HG03460 (cell line): ENCODE data around the gene CST7.
"Not testable (repeated sequence)": the region's sequence is repeated elsewhere in the genome, so short reads cannot be mapped to it uniquely, and the experiment has no call there.

Experiments used
- ATAC-seq: cut with Tn5 transposase; IDR thresholded peaks from one replicate; pipeline ENCODE4 v1.9.1; 2021; ENCODE audit not compliant: unreplicated experiment

CST7 gene

GRCh38 chr20:24948939-24949679 is at the start of gene CST7:
Gene CST7, plus strand, starts transcription at chr20:24949269. Its CDS starts 237 bp downstream, at chr20:24949506.
- no peak for ATAC-seq

GRCh38 chr20:24906806-24907205 is 42.3 kb upstream of the CST7 start:
- no peak for ATAC-seq

GRCh38 chr20:24908642-24909041 is 40.4 kb upstream of the CST7 start:
- ATAC-seq = no peak

- ATAC-seq = no peak
Measured at GRCh38 chr20:24909086-24909780, 39.8 kb upstream of the CST7 start.

DNA sequence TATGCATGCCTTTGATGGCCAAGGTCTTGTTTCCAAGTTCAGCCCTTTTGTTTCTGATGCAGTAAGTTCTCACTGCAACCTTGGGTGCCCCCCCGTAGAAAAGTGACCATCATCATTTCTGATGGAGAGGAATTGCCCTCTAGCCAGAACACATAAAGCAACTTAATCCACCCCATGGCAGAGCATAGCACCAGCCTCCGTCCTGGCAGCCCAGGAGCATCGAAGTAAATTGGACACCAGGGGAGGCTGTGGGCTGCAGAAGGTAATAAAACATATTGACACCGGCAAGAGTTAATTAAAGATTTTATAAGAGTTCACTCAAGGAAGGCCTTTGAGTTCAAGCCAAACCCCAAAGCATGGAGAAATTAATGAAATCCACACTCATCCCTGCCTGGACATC is 39.2 kb upstream of the CST7 start:
- ATAC-seq = no peak

DNA sequence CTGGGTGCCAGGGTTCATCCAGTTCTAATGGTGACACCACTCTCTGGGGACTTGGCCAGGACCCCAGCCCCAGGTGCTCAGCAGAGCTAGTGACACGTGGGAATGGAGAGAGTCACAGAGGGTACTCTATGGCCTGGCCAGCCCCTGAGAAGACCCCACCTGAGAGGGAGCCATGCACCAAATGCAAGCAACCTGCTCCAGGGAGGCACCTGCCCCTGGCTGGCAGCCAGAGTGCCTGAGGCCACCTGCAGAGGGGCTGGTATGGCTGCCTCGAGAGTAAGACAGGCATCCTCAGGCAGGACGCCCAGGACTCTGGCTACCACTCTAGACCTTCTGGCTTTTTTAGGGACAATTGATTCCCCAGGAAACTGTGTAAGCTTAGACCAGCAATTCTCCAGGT is 38.6 kb upstream of the CST7 start:
- no peak for ATAC-seq

DNA sequence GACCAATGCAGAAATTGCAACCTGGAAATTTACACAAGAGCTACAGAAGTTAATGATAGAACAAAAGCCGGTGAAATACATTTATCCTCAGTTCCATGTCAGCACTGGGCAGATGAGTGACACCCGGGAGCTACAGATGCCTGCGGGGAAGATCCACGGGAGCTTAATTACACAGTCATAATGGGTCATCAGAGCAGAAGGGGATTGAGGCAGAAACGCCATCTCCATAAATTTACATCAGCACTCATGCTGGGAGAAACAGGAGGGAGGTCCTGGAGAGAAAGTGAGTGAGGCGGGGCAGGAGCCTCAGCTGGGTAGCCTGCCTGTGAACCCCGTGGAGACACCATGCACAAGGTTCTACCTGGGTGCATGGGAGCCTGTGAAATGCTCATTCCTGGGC is 37.6 kb upstream of the CST7 start:
- no peak for ATAC-seq

DNA sequence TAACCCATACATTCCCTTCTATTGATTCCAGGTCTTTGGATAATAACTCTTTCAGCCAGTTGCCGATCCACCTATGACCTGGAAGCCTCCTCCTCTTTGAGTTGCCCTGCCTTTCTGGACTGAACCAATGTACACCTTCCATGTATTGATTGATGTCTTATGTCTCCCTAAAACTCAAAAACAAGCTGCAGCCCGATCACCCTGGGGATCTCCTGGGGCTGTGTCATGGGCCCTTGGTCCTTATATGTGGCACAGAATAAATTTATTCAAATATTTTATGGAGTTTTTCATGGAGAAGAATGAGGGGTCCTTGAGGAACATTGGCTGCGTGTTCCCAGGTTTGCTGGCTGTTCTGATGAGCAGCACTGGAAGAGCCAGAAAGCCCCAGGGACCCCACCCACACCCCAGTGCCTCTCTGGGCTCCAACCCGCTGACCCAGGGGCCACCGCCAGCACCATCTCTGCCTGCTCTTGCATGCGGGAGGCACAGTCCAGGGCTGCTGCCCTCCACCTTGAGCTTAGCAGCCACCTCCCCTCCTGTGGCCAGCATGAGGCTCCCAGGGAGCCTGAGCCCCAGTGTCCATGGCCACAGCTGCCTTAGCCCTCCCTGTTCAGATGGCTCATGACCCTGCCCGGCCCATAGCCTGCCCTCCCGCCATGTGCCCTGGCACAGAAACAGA is 36.5 kb upstream of the CST7 start:
- ATAC-seq = no peak

GRCh38 chr20:24913076-24913628 is 35.9 kb upstream of the CST7 start:
- ATAC-seq = no peak

DNA sequence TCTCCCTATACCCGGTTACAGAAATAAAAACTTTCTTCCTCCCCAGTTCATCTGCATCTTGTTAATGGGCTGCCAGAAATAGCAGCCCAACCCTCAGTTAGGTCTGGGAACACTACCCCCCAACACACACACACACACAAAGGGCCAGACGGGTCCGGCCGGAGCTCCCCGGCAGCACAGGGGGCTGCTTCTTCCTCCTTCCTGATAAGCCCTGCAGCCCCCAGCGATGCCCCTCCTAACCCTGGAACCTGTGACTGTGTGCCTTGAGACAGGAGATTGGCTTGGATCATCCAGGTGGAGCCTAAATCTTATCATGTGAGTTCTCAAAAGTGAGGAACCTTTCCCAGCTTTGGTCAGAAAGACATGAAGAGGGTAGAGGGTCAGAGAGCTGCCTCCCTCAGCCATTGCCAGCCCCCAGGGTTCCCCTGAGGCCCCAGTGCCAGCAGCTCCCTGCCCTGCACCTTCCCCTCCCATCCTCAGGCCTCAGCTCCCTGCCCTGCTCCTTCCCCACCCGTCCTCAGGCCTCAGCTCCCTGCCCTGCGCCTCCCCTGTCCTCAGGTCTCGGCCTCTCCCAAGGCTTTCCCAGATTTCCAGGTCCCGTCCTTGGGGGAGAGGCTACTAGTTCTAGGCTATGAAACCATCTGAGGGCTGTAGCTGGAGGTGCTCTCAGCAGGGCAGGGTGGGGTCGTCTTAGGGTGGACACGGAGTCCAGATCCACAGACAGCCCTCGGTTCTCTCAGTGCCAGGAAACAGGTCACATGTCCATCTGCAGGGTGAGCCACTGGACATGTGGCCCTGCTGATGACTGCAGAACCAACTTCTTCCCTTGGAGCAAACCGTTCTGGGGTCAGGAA is 34.5 kb upstream of the CST7 start:
- ATAC-seq = no peak

GRCh38 chr20:24915440-24915839 is 33.6 kb upstream of the CST7 start:
- ATAC-seq = no peak

DNA sequence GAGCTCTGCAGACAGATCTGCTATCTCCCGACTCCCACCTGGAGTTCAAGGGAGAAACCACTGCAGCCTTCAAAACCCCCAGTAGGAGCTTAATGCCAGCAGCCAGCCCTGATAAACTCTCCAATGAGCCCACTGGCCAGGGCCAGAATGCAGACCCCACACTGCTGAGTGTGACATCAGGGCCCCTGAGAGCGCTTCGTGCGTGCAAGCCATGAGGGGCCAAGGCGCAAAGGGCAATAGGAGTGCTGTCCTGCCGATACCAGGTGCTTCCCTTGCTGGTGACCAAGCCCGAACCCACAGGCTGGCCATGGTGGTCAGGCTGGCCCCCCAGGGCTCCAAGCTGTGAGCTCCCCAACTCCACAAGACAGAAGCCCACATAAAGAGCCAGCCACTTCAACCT is 33.2 kb upstream of the CST7 start:
- ATAC-seq = no peak

- ATAC-seq = no peak
Measured at GRCh38 chr20:24916412-24916811, 32.7 kb upstream of the CST7 start.

- ATAC-seq = no peak
Measured at GRCh38 chr20:24917056-24917455, 32.0 kb upstream of the CST7 start.

DNA sequence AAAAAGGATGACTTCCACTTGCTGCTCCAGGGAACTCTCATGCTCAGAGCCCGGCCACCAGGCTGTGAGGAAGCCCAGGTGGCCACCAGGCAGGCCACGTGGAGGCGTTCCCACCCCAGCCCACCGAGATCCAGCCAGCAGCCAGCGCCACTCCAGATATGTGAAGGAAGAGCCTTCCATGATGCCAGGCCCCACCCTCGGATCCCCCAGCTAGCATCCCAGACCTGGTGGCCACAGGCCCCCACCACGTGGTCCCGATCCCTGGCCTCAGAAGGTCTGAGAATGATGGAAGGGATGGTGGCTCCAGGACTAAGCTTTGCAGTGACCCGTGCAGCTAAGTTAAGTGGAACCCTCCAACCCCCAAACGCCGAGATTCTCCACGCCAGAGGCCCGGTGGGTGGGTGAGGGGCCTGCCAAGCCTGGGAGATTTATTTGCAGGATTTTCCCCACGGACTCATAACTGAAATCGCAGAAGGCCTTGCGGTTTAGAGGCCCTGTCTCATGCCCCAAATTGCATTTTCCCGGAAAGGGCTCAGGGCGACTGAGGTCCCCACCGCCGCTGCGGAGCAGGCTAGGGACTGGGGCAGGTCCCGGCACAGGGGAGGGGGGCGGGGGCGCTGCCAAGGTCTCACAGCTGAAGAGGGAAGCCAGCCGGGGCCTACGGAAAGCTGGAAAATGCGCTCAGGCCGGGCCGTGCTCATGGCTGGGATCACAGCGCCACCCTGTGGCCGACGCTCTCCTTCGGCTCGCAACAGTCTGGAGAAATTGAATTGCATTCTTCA is 31.1 kb upstream of the CST7 start:
- peak; percentile 83 for ATAC-seq

DNA sequence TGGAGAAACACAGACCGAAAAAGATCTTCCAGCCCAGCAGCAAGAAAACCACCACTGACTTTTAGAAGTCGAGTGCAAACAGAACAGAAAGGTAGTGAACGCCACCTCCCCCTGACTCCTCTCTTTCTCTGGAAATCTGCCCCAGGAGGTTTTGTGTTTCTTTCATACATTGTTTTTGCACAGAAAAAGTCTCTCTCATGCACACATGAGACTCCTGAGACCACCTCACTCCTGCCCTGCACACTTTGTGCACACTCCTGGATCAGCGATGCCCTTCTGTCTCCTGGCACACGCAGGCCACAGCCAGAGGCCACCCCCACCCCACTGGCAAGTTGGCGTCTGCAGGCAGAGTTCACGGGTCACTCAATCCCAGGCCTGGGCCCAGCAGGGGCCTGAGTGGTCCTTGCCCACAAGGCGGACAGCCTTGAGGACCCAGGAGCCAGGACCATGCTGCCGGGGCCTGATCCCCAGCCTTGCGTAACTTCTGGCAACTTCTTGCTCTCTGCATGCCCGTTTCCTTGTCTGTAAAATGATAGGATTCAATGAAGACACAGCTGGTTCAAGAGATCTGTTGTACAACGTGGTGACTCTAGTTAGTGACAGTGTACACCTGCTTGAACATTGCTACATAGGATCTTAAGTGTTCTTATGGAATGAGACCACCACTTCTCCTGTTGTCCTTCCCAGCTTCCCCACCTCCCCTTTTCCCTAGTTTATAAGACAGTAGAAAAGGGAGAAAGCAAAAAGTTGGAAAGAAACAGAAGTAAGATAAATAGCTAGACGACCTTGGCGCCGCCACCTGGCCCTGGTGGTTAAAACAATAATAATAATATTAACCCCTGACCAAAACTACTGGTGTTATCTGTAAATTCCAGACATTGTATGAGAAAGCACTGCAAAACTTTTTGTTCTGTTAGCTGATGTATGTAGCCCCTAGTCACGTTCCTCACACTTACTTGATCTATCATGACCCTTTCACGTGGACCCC is 30.2 kb upstream of the CST7 start:
- no peak for ATAC-seq

DNA sequence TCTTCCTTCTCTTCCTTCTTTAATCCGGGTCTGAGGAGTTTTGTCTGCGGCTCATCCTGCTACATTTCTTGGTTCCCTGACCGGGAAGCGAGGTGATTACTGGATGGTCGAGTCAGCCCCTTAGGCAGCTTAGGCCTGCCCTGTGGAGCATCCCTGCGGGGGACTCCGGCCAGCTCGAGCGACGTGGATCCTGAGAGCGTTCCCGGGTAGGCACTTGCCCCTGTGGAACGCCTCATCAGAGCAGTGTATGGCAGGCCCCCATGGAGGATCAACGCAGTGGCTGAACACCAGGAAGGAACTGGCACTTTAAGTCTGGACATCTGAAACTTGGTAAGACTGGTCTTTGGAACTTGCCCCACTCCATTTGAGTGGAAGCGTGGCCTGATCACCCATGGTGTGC is 29.4 kb upstream of the CST7 start:
- ATAC-seq = not testable (repeated sequence)

DNA sequence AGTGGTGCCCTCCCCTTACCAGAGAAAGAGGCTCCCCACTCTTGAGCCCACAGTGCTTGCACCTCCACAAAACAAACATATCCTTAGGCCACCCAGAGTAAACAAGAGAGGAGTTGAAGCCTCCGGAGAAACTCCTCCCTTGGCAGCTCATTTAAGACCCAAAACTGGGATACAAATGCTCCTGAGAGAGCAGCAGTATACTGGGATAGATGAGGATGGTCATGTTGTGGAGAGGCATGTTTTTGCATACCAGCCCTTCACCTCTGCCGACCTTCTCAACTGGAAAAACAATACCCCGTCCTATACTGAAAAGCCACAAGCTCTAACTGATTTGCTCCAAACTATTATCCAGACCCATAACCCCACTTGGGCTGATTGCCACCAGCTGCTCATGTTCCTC is 28.4 kb upstream of the CST7 start:
- ATAC-seq = not testable (repeated sequence)

- not testable (repeated sequence) for ATAC-seq
Measured at GRCh38 chr20:24929259-24929658, 19.8 kb upstream of the CST7 start.
